H9 (cell line): ENCODE data around the gene DUSP11. TPM values are rescaled to one million over a fixed set of nuclear protein-coding genes. Genes with fewer than 3 reads are reported as not detected.

ENCODE experiments used
- DNase-seq: peaks from one replicate; pipeline ENCODE4 v3.0.0-alpha.2; 2017
- H2AFZ ChIP-seq: one replicate; pipeline ENCODE4 v1.6.1; 2013; ENCODE audit warnings: mild to moderate bottlenecking, low read length, control low read depth, moderate library complexity
- H2AK5ac ChIP-seq: 2 replicates; pipeline ENCODE4 v1.6.1; 2013; ENCODE audit warnings: low read length, control low read depth, mixed read lengths; ENCODE audit not compliant: insufficient read length
- H2BK120ac ChIP-seq: one replicate; pipeline ENCODE4 v1.6.1; 2013; ENCODE audit warnings: low read depth, mild to moderate bottlenecking, low read length, control low read depth, inconsistent platforms; ENCODE audit not compliant: poor library complexity, severe bottlenecking
- H2BK12ac ChIP-seq: 2 replicates; pipeline ENCODE4 v1.6.1; 2013; ENCODE audit warnings: low read length, control low read depth, mixed read lengths, low read depth; ENCODE audit not compliant: insufficient read length
- H2BK15ac ChIP-seq: 2 replicates; pipeline ENCODE4 v1.6.1; 2013; ENCODE audit warnings: low read depth, low read length, control low read depth
- H2BK20ac ChIP-seq: one replicate; pipeline ENCODE4 v1.6.1; 2013; ENCODE audit warnings: low read depth, mild to moderate bottlenecking, low read length, control low read depth, inconsistent platforms; ENCODE audit not compliant: poor library complexity, severe bottlenecking
- H2BK5ac ChIP-seq: 2 replicates; pipeline ENCODE4 v1.6.1; 2013; ENCODE audit warnings: low read length, control low read depth, mixed read lengths; ENCODE audit not compliant: insufficient read length
- H3K14ac ChIP-seq: 2 replicates; pipeline ENCODE4 v1.6.1; 2013; ENCODE audit warnings: low read length, control low read depth; ENCODE audit not compliant: insufficient read depth
- H3K18ac ChIP-seq: 2 replicates; pipeline ENCODE4 v1.6.1; 2013; ENCODE audit warnings: low read depth, mild to moderate bottlenecking, mixed read lengths, low read length, control low read depth; ENCODE audit not compliant: insufficient read length
- H3K23ac ChIP-seq: 2 replicates; pipeline ENCODE4 v1.6.1; 2013; ENCODE audit warnings: low read length, control low read depth, mixed read lengths, low read depth; ENCODE audit not compliant: insufficient read length
- H3K23me2 ChIP-seq: 2 replicates; pipeline ENCODE4 v1.6.1; 2013; ENCODE audit warnings: low read depth, mild to moderate bottlenecking, mixed read lengths, low read length, control low read depth; ENCODE audit not compliant: insufficient read length, poor library complexity, severe bottlenecking
- H3K27ac ChIP-seq: 2 replicates; pipeline ENCODE4 v1.5.1; 2013; ENCODE audit warnings: low read length, control low read depth, mixed read lengths, low read depth; ENCODE audit not compliant: insufficient read length
- H3K27me3 ChIP-seq: 2 replicates; pipeline ENCODE4 v1.6.1; 2013; ENCODE audit warnings: low read length, control low read depth, inconsistent platforms; ENCODE audit not compliant: insufficient read depth
- H3K4ac ChIP-seq: 2 replicates; pipeline ENCODE4 v1.6.1; 2013; ENCODE audit warnings: low read depth, mild to moderate bottlenecking, control low read depth, inconsistent platforms, low read length, moderate library complexity
- H3K4me1 ChIP-seq: 2 replicates; pipeline ENCODE4 v1.6.1; 2013; ENCODE audit warnings: low read length, control low read depth, inconsistent platforms; ENCODE audit not compliant: insufficient read depth
- H3K4me2 ChIP-seq: 2 replicates; pipeline ENCODE4 v1.6.1; 2013; ENCODE audit warnings: low read length, control low read depth, mixed read lengths; ENCODE audit not compliant: insufficient read length, insufficient read depth
- H3K56ac ChIP-seq: 2 replicates; pipeline ENCODE4 v1.6.1; 2013; ENCODE audit warnings: low read depth, mild to moderate bottlenecking, mixed read lengths, low read length, control low read depth; ENCODE audit not compliant: insufficient read length
- H3K79me1 ChIP-seq: 2 replicates; pipeline ENCODE4 v1.6.1; 2013; ENCODE audit warnings: low read depth, mild to moderate bottlenecking, moderate library complexity, low read length, control low read depth, inconsistent platforms; ENCODE audit not compliant: insufficient read depth, poor library complexity, severe bottlenecking
- H3K79me2 ChIP-seq: 2 replicates; pipeline ENCODE4 v1.6.1; 2013; ENCODE audit warnings: low read length, control low read depth, inconsistent platforms; ENCODE audit not compliant: insufficient read depth
- H3K9ac ChIP-seq: 2 replicates; pipeline ENCODE4 v1.6.1; 2013; ENCODE audit warnings: low read length, control low read depth, mixed read lengths; ENCODE audit not compliant: insufficient read length; ENCODE audit errors: extremely low read depth
- H3K9me3 ChIP-seq: one replicate; pipeline ENCODE4 v1.6.1; 2013; ENCODE audit warnings: low read depth, low read length, inconsistent platforms; ENCODE audit not compliant: control insufficient read depth
- H3T11ph ChIP-seq: one replicate; pipeline ENCODE4 v1.6.1; 2013; ENCODE audit warnings: mild to moderate bottlenecking, low read length, control low read depth, inconsistent platforms
- H4K20me1 ChIP-seq: one replicate; pipeline ENCODE4 v1.6.1; 2013; ENCODE audit not compliant: control insufficient read depth, insufficient read length, insufficient read depth
- H4K5ac ChIP-seq: 2 replicates; pipeline ENCODE4 v1.6.1; 2013; ENCODE audit warnings: low read depth, mild to moderate bottlenecking, mixed read lengths, low read length, control low read depth; ENCODE audit not compliant: insufficient read length
- H4K8ac ChIP-seq: replicated peaks from 2 replicates; pipeline ENCODE4 v1.6.1; 2013; ENCODE audit warnings: low read length, control low read depth, mixed read lengths, low read depth; ENCODE audit not compliant: insufficient read length
- H4K91ac ChIP-seq: 2 replicates; pipeline ENCODE4 v1.6.1; 2013; ENCODE audit warnings: low read depth, mild to moderate bottlenecking, moderate library complexity, mixed read lengths, low read length, control low read depth; ENCODE audit not compliant: insufficient read length
- H3K27ac Mint-ChIP-seq, 3 experiments: 2 replicates in 2 of 3; 3 replicates in 1 of 3; pipeline ENCODE4 v1.8.0; 2020 to 2021; ENCODE audit warnings: mixed read lengths in 3 of 3, mild to moderate bottlenecking in 1 of 3, moderate library complexity in 1 of 3
- H3K27me3 Mint-ChIP-seq: 2 replicates; pipeline ENCODE4 v1.8.0; 2021; ENCODE audit warnings: low read depth, mild to moderate bottlenecking, moderate library complexity, mixed read lengths
- H3K36me3 Mint-ChIP-seq, 3 experiments: 2 replicates in 2 of 3; 3 replicates in 1 of 3; pipeline ENCODE4 v1.8.0; 2020 to 2021; ENCODE audit warnings: low read depth in 3 of 3, mixed read lengths in 3 of 3; ENCODE audit not compliant: insufficient read depth in 1 of 3
- H3K4me1 Mint-ChIP-seq, 2 experiments: 2 replicates each; pipeline ENCODE4 v1.8.0; 2020; ENCODE audit warnings: mixed read lengths in 2 of 2
- H3K4me3 Mint-ChIP-seq, 2 experiments: 2 replicates in 1 of 2; 3 replicates in 1 of 2; pipeline ENCODE4 v1.8.0; 2020 to 2021; ENCODE audit warnings: mild to moderate bottlenecking in 2 of 2, mixed read lengths in 2 of 2, moderate library complexity in 1 of 2
- H3K9me3 Mint-ChIP-seq, 2 experiments: 2 replicates in 1 of 2; 3 replicates in 1 of 2; pipeline ENCODE4 v1.8.0; 2020; ENCODE audit warnings: mild to moderate bottlenecking in 2 of 2, mixed read lengths in 2 of 2, moderate library complexity in 1 of 2
- WGBS: extraction: QIAGEN DNeasy Blood & Tissue Kit; methylation state at CpG from one replicate; pipeline ENCODE4 v1.1.7; 2013; ENCODE audit warnings: missing lambda C conversion rate, low lambda C conversion rate, mixed read lengths; ENCODE audit not compliant: insufficient read length; ENCODE audit errors: extremely low coverage; 5-methylcytosine and 5-hydroxymethylcytosine counted together
- total RNA-seq: library from RNA; stranded (reverse); gene quantifications from 2 replicates; pipeline ENCODE4 v1.2.1, GENCODE V29; 2021
- TF ChIP-seq, protein P1 (sequence below): fragments of 200-600 bp; sonication (generic); conservative IDR thresholded peaks from 3 replicates; pipeline ENCODE4 v1.8.0; 2021; ENCODE audit warnings: antibody characterized with exemption, mild to moderate bottlenecking

DUSP11 gene
- total RNA-seq, 1 experiment from 2014 or later, result 21.4 TPM

DNA sequence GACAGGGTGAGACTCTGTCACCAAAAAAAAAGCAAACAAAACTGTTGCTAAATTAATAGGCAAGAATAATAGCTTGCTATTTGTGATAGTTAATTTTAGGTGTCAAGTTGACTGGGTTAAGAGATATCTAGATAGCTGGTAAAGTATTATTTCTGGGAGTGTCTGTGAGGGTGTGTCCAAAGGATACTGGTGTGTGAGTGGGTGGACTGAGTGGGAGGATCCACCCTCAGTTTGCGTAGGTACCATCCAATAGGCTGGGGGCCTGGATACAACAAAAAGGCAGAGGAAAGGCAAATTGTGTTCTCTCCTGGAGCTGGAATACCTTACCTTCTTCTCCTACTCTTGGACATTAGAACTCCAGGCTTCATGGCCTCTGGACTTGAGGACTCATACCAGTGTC lies 15.0 kb downstream of the DUSP11 start:
- WGBS, result no CpG with 5 or more reads among the region's 1 CpG
- Histone ChIP-seq H3K23me2 (no peaks in the 10 kb centered on the region), H2BK15ac (no peak overlapping the region), H3K4me2 (no peak overlapping the region), H3K9ac (no peak overlapping the region), H3K56ac (no peak overlapping the region), H3K4ac (no peak overlapping the region), H2BK5ac (no peak overlapping the region), H2AFZ (no peak overlapping the region), H2BK20ac (no peak overlapping the region), H3K27me3 (no peaks in the 10 kb centered on the region), H3K18ac (no peak overlapping the region), H3K14ac (no peak overlapping the region), H4K8ac (no peak overlapping the region), H3K79me2 (no peaks in the 10 kb centered on the region; the same call in 1 of the 2 replicates), H3K79me1 (no peaks in the 10 kb centered on the region), H2BK12ac (no peak overlapping the region), H4K5ac (no peak overlapping the region), H4K91ac (no peak overlapping the region), H3K9me3 (no peaks in the 10 kb centered on the region), H2AK5ac (no peak overlapping the region), H3K23ac (no peak overlapping the region), H3K27ac (no peak overlapping the region), H3T11ph (no peak overlapping the region), H3K4me1 (no peaks in the 10 kb centered on the region), H4K20me1 (no peaks in the 10 kb centered on the region), H2BK120ac (no peak overlapping the region)
- DNase-seq, result no peak
- H3K36me3 Mint-ChIP-seq, result peaks cover 21 to 76% (median 64%) of the 10 kb centered on the region in 3 experiments; a peak in 6 of 7 replicates
- TF ChIP-seq, protein P1, sequence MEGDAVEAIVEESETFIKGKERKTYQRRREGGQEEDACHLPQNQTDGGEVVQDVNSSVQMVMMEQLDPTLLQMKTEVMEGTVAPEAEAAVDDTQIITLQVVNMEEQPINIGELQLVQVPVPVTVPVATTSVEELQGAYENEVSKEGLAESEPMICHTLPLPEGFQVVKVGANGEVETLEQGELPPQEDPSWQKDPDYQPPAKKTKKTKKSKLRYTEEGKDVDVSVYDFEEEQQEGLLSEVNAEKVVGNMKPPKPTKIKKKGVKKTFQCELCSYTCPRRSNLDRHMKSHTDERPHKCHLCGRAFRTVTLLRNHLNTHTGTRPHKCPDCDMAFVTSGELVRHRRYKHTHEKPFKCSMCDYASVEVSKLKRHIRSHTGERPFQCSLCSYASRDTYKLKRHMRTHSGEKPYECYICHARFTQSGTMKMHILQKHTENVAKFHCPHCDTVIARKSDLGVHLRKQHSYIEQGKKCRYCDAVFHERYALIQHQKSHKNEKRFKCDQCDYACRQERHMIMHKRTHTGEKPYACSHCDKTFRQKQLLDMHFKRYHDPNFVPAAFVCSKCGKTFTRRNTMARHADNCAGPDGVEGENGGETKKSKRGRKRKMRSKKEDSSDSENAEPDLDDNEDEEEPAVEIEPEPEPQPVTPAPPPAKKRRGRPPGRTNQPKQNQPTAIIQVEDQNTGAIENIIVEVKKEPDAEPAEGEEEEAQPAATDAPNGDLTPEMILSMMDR, result no peak
- no peak overlapping the region for H3K27ac Mint-ChIP-seq
- H3K9me3 Mint-ChIP-seq, result no peaks in the 10 kb centered on the region
- no peaks in the 10 kb centered on the region for H3K27me3 Mint-ChIP-seq
- no peaks in the 10 kb centered on the region for H3K4me1 Mint-ChIP-seq
- no peak overlapping the region for H3K4me3 Mint-ChIP-seq
